ENCODE data around the gene KCNH3. TPM values are rescaled to one million over a fixed set of nuclear protein-coding genes. Genes with fewer than 3 reads are reported as not detected.

KCNH3 gene
- total and polyA plus RNA-seq, 2 donors, result 1.4 to 3.3 TPM

DNA sequence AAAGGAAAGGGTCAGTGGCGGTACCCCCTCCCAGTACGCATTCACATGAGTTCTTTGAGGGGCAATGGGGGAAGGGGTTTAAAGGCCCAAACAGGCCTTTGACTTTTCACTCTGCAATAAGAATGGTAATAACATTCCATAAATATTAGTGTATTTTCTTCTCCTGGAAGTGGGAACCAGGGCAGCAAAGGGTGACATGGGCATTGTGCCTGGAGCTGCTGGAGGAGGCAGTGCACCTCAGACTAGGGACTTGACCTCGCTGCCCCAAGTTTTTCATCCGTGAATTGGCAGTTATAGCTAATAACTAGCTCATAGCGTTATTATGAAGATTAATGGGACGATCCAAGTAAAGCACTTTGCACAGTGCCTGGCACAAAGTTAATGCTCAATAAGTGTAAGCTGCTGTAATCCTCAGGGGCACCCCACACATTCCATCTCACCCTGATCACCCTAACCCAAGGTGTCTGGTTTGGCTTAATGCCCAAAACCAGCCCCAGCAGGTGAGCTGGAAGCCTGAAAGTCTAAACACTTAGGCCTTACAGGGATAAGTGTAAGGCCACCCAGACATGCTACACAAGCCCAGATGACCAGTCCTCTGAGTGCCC, 2.8 kb upstream of the KCNH3 start:
- Histone ChIP-seq H3K27me3 (ENCODE audit: control insufficient read depth in 2 of 2, insufficient read depth in 1 of 2, low read length in 1 of 2) (peaks cover 44 to 68% of the 10 kb centered on the region in 2 donors), H3K4me3 (ENCODE audit: low read length in 2 of 2) (no peak overlapping the region), H3K36me3 (ENCODE audit: control insufficient read depth in 2 of 2, insufficient read depth in 2 of 2, low read length in 1 of 2) (no peaks in the 10 kb centered on the region), H3K4me1 (ENCODE audit: control insufficient read depth in 2 of 2, insufficient read depth in 2 of 2, low read length in 2 of 2) (peaks cover 13 to 24% of the 10 kb centered on the region in 2 donors), H3K27ac (ENCODE audit: low read depth in 1 of 2, low read length in 1 of 2) (no peak overlapping the region), H3K9me3 (ENCODE audit: control insufficient read depth in 2 of 2, insufficient read depth in 1 of 2, low read length in 1 of 2) (peaks cover 0 to 3% of the 10 kb centered on the region in 2 donors)
- DNase-seq (ENCODE audit: low read depth in 6 of 9, low spot score in 9 of 9), result no peak
- WGBS, result 95% methylated on average over 6 of the region's 6 CpGs

DNA sequence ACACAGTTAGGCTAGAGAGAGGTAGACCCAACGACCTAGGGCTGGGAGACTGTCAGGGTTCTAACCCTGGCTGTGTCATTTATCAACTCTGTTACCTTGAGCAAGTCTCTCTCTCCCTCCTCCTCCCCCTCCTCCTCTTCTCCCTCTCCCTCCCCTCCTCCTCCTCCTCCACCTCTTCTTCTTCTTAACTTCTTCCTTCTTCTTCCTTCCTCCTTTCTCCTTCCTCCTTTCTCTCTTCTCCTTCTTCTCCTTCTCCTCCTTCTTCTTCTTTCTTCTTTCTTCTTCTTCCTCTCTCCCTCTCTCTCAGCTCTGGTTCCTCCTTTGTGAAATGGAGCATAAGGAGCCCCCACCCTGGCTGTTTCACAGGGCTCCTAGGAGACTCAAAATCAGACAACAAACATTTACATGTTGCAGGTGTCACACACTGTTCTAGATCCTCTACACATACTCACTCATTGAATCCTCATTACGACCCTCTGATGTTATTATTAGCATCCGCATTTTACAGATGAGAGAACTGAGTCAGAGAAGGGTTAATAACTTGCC, 2.2 kb upstream of the KCNH3 start:
- no peak for DNase-seq (ENCODE audit: low read depth in 6 of 9, low spot score in 9 of 9)
- WGBS, result 42% methylated on average over 3 of the region's 3 CpGs
- H3K4me1 ChIP-seq (ENCODE audit: control insufficient read depth in 2 of 2, insufficient read depth in 2 of 2, low read length in 2 of 2), result peaks cover 13 to 24% of the 10 kb centered on the region in 2 donors
- H3K36me3 ChIP-seq (ENCODE audit: control insufficient read depth in 2 of 2, insufficient read depth in 2 of 2, low read length in 1 of 2), result no peaks in the 10 kb centered on the region
- no peak overlapping the region for H3K27ac ChIP-seq (ENCODE audit: low read depth in 1 of 2, low read length in 1 of 2)
- no peak overlapping the region for H3K4me3 ChIP-seq (ENCODE audit: low read length in 2 of 2)
- peaks cover 44 to 74% of the 10 kb centered on the region in 2 donors for H3K27me3 ChIP-seq (ENCODE audit: control insufficient read depth in 2 of 2, insufficient read depth in 1 of 2, low read length in 1 of 2)
- peaks cover 0 to 3% of the 10 kb centered on the region in 2 donors for H3K9me3 ChIP-seq (ENCODE audit: control insufficient read depth in 2 of 2, insufficient read depth in 1 of 2, low read length in 1 of 2)

- Histone ChIP-seq H3K4me1 (ENCODE audit: control insufficient read depth in 2 of 2, insufficient read depth in 2 of 2, low read length in 2 of 2) (peaks cover 13 to 25% of the 10 kb centered on the region in 2 donors), H3K4me3 (ENCODE audit: low read length in 2 of 2) (peak overlapping the region in 1 of 2 donors; percentile 67), H3K27ac (ENCODE audit: low read depth in 1 of 2, low read length in 1 of 2) (no peak overlapping the region), H3K36me3 (ENCODE audit: control insufficient read depth in 2 of 2, insufficient read depth in 2 of 2, low read length in 1 of 2) (no peaks in the 10 kb centered on the region), H3K9me3 (ENCODE audit: control insufficient read depth in 2 of 2, insufficient read depth in 1 of 2, low read length in 1 of 2) (peaks cover 0 to 3% of the 10 kb centered on the region in 2 donors), H3K27me3 (ENCODE audit: control insufficient read depth in 2 of 2, insufficient read depth in 1 of 2, low read length in 1 of 2) (peaks cover 44 to 81% of the 10 kb centered on the region in 2 donors)
- 28% methylated on average over 13 of the region's 13 CpGs for WGBS
- DNase-seq (ENCODE audit: low read depth in 6 of 9, low spot score in 9 of 9), result no peak
Measured at GRCh38 chr12:49537231-49537751, 1.5 kb upstream of the KCNH3 start.

DNA sequence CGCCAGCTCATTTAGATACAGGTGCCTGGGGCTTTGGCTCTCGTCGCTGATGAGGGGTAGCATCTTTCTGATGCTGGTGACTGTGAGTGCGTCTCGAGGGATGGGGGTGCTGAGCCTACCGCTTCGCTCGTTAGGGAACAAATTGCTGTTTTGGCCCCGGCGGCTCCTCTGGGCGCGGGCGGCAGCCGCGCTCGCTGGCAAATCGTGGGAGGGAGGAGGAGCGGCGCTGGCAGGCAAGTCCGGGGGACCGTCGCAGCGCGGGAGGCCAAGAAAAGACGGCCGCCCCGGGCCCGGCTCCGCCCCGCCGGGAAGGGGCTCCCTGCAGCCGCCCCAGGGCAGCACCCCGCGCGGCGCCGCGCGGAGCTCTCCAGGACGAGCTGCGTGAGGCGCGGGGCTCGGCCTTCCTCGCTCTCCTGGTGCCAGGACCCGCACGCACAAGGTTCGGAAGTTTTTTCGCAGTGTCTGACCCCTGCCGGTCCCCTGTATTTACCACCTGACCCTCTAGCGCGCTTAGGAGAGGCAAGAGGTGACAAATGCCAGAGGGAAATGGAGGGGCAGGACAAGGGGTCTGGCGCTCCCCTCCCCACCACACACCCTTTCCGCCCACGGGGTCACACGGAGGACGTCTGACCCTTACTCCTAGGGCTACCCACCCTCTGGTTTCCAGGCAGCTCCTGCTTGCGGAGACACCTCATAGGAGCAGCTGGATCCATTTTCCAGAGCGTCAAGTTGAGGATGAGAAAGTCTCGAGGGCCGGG, 899 bp upstream of the KCNH3 start:
- Histone ChIP-seq H3K36me3 (ENCODE audit: control insufficient read depth in 2 of 2, insufficient read depth in 2 of 2, low read length in 1 of 2) (no peaks in the 10 kb centered on the region), H3K4me3 (ENCODE audit: low read length in 2 of 2) (peak overlapping the region; percentile 32 to 67), H3K9me3 (ENCODE audit: control insufficient read depth in 2 of 2, insufficient read depth in 1 of 2, low read length in 1 of 2) (peaks cover 0 to 3% of the 10 kb centered on the region in 2 donors), H3K4me1 (ENCODE audit: control insufficient read depth in 2 of 2, insufficient read depth in 2 of 2, low read length in 2 of 2) (peaks cover 13 to 30% of the 10 kb centered on the region in 2 donors), H3K27ac (ENCODE audit: low read depth in 1 of 2, low read length in 1 of 2) (no peak overlapping the region), H3K27me3 (ENCODE audit: control insufficient read depth in 2 of 2, insufficient read depth in 1 of 2, low read length in 1 of 2) (peaks cover 44 to 85% of the 10 kb centered on the region in 2 donors)
- WGBS, result 2% methylated on average over 61 of the region's 61 CpGs
- peak in 1 of 9 donors; percentile 31 for DNase-seq (ENCODE audit: low read depth in 6 of 9, low spot score in 9 of 9)

- peaks cover 13 to 45% of the 10 kb centered on the region in 2 donors for H3K4me1 ChIP-seq (ENCODE audit: control insufficient read depth in 2 of 2, insufficient read depth in 2 of 2, low read length in 2 of 2)
- 18% methylated on average over 47 of the region's 47 CpGs for WGBS
- no peak for DNase-seq (ENCODE audit: low read depth in 6 of 9, low spot score in 9 of 9)
- H3K27ac ChIP-seq (ENCODE audit: low read depth in 1 of 2, low read length in 1 of 2), result no peak overlapping the region
- H3K36me3 ChIP-seq (ENCODE audit: control insufficient read depth in 2 of 2, insufficient read depth in 2 of 2, low read length in 1 of 2), result no peaks in the 10 kb centered on the region
- H3K4me3 ChIP-seq (ENCODE audit: low read length in 2 of 2), result peak overlapping the region in 1 of 2 donors; percentile 67
- peaks cover 47 to 97% of the 10 kb centered on the region in 2 donors for H3K27me3 ChIP-seq (ENCODE audit: control insufficient read depth in 2 of 2, insufficient read depth in 1 of 2, low read length in 1 of 2)
- H3K9me3 ChIP-seq (ENCODE audit: control insufficient read depth in 2 of 2, insufficient read depth in 1 of 2, low read length in 1 of 2), result peaks cover 0 to 4% of the 10 kb centered on the region in 2 donors
Measured at GRCh38 chr12:49539406-49540228, 787 bp downstream of the KCNH3 start.

GRCh38 chr12:49540229-49541139, 1.7 kb downstream of the KCNH3 start:
- DNase-seq (ENCODE audit: low read depth in 6 of 9, low spot score in 9 of 9), result no peak
- Histone ChIP-seq H3K36me3 (ENCODE audit: control insufficient read depth in 2 of 2, insufficient read depth in 2 of 2, low read length in 1 of 2) (no peaks in the 10 kb centered on the region), H3K4me1 (ENCODE audit: control insufficient read depth in 2 of 2, insufficient read depth in 2 of 2, low read length in 2 of 2) (peaks cover 13 to 51% of the 10 kb centered on the region in 2 donors), H3K27ac (ENCODE audit: low read depth in 1 of 2, low read length in 1 of 2) (no peak overlapping the region), H3K9me3 (ENCODE audit: control insufficient read depth in 2 of 2, insufficient read depth in 1 of 2, low read length in 1 of 2) (peaks cover 0 to 7% of the 10 kb centered on the region in 2 donors), H3K27me3 (ENCODE audit: control insufficient read depth in 2 of 2, insufficient read depth in 1 of 2, low read length in 1 of 2) (peaks cover 47 to 97% of the 10 kb centered on the region in 2 donors), H3K4me3 (ENCODE audit: low read length in 2 of 2) (no peak overlapping the region)
- 86% methylated on average over 21 of the region's 21 CpGs for WGBS

GRCh38 chr12:49541140-49541861, 2.5 kb downstream of the KCNH3 start:
- no peaks in the 10 kb centered on the region for H3K36me3 ChIP-seq (ENCODE audit: control insufficient read depth in 2 of 2, insufficient read depth in 2 of 2, low read length in 1 of 2)
- H3K27ac ChIP-seq (ENCODE audit: low read depth in 1 of 2, low read length in 1 of 2), result no peak overlapping the region
- WGBS, result 96% methylated on average over 18 of the region's 18 CpGs
- no peak for DNase-seq (ENCODE audit: low read depth in 6 of 9, low spot score in 9 of 9)
- H3K4me3 ChIP-seq (ENCODE audit: low read length in 2 of 2), result no peak overlapping the region
- H3K9me3 ChIP-seq (ENCODE audit: control insufficient read depth in 2 of 2, insufficient read depth in 1 of 2, low read length in 1 of 2), result peaks cover 0 to 7% of the 10 kb centered on the region in 2 donors
- peaks cover 40 to 97% of the 10 kb centered on the region in 2 donors for H3K27me3 ChIP-seq (ENCODE audit: control insufficient read depth in 2 of 2, insufficient read depth in 1 of 2, low read length in 1 of 2)
- peaks cover 13 to 51% of the 10 kb centered on the region in 2 donors for H3K4me1 ChIP-seq (ENCODE audit: control insufficient read depth in 2 of 2, insufficient read depth in 2 of 2, low read length in 2 of 2)

Data from thymus (tissue), 11 donors.